ENCODE data around the gene SPEN. TPM values are rescaled to one million over a fixed set of nuclear protein-coding genes. Genes with fewer than 3 reads are reported as not detected.
"Not testable (repeated sequence)": the region's sequence is repeated elsewhere in the genome, so short reads cannot be mapped to it uniquely, and the experiment has no call there.

Gene SPEN
- total RNA-seq, 1 donor from 2014 or later, result 21.4 TPM

- intact Hi-C loops (cut with DNase I); DNase-seq (ENCODE audit: missing footprints); ATAC-seq: not testable (repeated sequence)
Observed at GRCh38 chr1:15828931-15829330, 18.6 kb upstream of the SPEN start.

- DNase-seq (ENCODE audit: missing footprints) (no peak), ATAC-seq (no peak)
- intact Hi-C loops (cut with DNase I), result no loop called here
Observed at GRCh38 chr1:15830258-15830657, 17.2 kb upstream of the SPEN start.

DNA sequence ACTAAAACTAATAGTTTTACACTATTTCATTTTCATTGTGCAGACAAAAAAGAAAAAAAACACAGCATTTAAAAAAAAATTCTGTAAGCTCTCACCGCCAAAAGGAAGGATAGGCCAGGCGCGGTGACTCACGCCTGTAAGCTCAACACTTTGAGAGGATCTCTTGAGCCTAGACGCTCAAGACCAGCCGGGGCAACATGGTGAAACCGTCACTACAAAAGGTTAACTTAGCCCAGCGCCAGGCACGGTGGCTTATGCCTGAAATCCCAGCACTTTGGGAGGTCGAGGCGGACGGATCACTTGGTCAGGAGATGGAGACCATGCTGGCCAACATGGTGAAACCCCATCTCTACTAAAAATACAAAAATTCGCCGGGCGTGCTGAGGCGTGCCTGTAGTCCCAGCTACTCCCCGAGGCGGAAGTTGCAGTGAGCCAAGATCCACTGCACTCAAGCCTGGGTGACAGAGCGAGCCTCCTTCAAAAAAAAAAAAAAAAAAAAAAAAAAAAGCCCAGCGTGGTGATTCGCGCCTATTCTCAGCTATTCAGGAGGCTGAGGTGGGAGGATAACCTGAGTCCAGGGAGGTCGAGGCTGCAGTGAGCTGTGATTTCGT, 14.3 kb upstream of the SPEN start:
- ATAC-seq (no peak), DNase-seq (ENCODE audit: missing footprints) (peak; percentile 79)
- intact Hi-C loops (cut with DNase I), result no loop called here

GRCh38 chr1:15833842-15834405, 13.6 kb upstream of the SPEN start:
- DNase-seq (ENCODE audit: missing footprints), result no peak
- intact Hi-C loops (cut with DNase I), result no loop called here
- no peak for ATAC-seq

- ATAC-seq (peak; percentile 85), DNase-seq (ENCODE audit: missing footprints) (peak; percentile 94)
- intact Hi-C loops (cut with DNase I), result loop anchor here (1.0 kb wide), 1 partner anchor 13 kb away; the partner anchor contains the start of gene SPEN
Observed at GRCh38 chr1:15834406-15835204, 12.9 kb upstream of the SPEN start.

GRCh38 chr1:15835205-15835740, 12.2 kb upstream of the SPEN start:
- intact Hi-C loops (cut with DNase I), result loop anchor here (1.0 kb wide), 1 partner anchor 12 kb away; the partner anchor contains the start of gene SPEN
- peak; percentile 70 for DNase-seq (ENCODE audit: missing footprints)
- ATAC-seq, result peak; percentile 20

GRCh38 chr1:15835741-15836510, 11.6 kb upstream of the SPEN start:
- ATAC-seq (peak; percentile 91), DNase-seq (ENCODE audit: missing footprints) (peak; percentile 100)
- intact Hi-C loops (cut with DNase I), result loop anchor here (1.0 kb wide), 1 partner anchor 11 kb away; the partner anchor contains the start of gene SPEN

- intact Hi-C loops (cut with DNase I); DNase-seq (ENCODE audit: missing footprints); ATAC-seq: not testable (repeated sequence)
Observed at GRCh38 chr1:15836511-15836771, 11.1 kb upstream of the SPEN start.

- DNase-seq (ENCODE audit: missing footprints), result peak; percentile 85
- ATAC-seq, result no peak
- intact Hi-C loops (cut with DNase I), result no loop called here
Observed at GRCh38 chr1:15836772-15837669, 10.5 kb upstream of the SPEN start.

DNA sequence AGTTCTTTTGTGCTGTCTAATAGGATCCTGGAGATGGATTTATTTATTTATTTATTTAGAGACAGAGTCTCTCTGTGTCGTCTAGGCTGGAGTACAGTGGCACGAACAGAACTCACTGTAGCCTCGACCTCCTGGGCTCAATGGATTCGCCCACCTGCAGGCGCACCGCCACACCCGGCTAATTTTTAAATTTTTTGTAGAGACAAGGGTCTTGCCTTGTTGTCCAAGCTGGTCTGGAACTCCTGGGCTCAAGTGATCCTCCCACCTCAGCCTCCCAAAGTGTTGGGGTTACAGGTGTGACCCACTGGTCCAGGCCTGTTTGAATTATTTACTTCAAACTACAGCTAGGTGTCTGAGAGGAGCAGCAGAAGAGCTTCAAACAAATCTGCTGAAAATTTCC, 9.6 kb upstream of the SPEN start:
- ATAC-seq, result no peak
- intact Hi-C loops (cut with DNase I), result no loop called here

DNA sequence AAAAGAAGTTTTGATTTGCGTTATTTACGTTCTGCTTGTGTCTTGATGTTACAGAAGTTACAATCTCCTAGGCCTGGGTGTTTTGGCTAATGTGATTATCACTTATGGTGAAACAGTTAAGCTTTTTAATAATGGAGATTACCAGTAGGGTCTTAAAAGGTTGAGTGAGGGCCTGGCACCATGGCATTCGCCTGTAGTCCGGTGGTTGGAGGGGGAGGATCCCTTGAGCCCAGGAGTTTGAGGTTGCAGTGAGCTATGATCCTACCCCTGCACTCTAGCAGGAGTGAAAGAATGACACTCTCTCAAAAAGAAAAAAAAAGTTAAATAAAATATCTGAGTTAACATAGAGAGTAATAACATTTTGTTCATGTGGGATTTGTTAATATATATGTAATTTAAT, 8.8 kb upstream of the SPEN start:
- DNase-seq (ENCODE audit: missing footprints), result no peak
- intact Hi-C loops (cut with DNase I), result no loop called here
- ATAC-seq, result no peak

More for the DNA sequence above, 9.6 kb upstream of the SPEN start:
- no peak for DNase-seq (ENCODE audit: missing footprints)

DNA sequence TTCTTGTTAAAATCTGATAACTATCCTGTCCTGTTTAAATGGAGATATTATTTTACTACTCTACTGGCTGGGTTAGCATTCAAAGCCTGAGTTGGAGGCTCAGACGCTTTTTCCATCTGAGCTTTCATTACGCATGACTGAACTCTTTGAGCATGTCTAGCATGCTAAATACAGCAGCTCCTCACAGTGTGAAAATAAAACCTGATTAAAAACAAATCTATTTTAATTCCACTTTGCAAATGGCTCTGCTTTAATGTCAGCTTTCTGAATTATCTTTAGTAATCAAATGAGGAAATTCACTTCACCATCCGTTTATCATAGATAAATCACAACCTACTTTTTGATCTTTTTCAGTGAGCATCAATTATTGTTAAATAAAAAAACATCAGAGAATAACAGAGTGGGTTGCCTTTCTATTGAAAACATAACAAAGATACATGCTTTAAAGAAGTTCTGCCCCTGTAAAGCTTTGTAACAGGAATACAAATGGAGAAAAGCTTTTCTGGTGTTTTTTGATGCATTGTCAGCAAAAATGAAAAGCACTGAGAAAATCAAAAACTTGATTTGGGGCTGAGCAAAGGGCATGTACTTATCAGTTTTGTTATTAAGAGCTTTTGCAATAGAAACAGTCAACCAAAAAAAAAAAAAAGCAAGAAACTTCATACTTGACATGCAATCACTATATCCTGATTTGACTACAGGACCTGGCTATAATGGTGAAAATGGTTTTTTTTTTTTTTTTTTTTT, 3.5 kb upstream of the SPEN start:
- intact Hi-C loops (cut with DNase I), result no loop called here

DNA sequence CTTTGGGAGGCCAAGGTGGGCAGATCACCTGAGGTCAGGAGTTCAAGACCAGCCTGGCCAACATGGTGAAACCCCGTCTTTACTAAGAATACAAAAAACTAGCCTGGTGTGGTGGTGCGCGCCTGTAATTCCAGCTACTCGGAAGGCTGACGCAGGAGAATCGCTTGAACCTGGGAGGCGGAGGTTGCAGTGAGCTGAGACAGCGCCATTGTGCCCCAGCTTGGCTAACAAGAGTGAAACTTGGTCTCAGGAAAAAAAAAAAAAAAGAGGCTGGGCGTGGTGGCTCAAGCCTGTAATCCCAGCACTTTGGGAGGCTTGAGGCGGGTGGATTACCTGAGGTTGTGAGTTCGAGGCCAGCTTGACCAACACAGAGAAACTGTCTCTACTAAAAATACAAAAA, 1.5 kb upstream of the SPEN start:
- ATAC-seq; DNase-seq (ENCODE audit: missing footprints): not testable (repeated sequence)
- intact Hi-C loops (cut with DNase I), result loop anchor here (5.0 kb wide), 1 partner anchor 41 kb away; no protein-coding TSS in a partner anchor

More for the DNA sequence above, 3.5 kb upstream of the SPEN start:
- DNase-seq (ENCODE audit: missing footprints) (no peak), ATAC-seq (no peak)

GRCh38 chr1:15847893-15848142, 311 bp downstream of the SPEN start:
- intact Hi-C loops (cut with DNase I), result loop anchor here (1.0 to 5.0 kb wide), 2 partner anchors 13 to 39 kb away; no protein-coding TSS in a partner anchor
- ATAC-seq, result no peak
- DNase-seq (ENCODE audit: missing footprints), result no peak

DNA sequence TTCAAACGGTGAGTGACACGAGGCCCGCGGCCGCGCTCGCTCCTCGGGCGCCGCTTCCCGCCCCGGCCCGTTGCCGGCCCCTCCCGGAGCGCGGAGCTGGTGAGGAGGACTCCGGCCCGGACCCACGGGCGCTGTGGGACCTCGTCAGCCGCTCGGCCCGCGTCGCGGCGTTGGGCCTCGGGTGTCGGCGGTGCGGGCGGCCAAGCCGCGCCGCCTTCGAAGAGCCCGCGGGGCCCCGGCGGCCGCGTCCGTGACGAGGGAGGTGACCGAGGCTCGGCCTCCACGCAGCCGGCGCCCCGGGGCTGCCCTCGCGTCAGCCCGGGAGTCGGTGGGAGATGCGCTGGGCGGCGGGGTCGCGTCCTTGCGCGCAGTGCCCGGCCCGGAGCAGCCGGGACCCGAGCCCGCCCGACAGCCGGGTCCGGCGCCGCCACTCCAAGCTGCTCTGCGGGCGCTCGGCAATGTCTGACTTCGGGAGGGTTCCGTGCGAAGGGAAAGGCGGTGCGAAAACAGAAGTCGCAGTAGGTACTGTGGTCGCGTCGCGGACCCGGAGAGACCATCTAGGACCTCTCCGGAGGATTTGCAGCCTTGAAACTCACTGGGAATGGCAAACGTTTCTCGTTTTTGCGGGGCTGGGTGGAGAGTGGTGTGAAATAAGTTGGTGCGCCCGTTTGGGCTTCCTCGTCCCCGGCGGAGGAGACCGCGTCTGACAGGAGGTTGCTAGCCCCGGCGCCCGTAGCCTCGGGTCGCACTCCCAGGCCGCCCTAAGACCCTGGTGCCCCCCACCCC, 829 bp downstream of the SPEN start:
- intact Hi-C loops (cut with DNase I), result loop anchor here (5.0 kb wide), 1 partner anchor 39 kb away; no protein-coding TSS in a partner anchor
- ATAC-seq, result peak; percentile 8

GRCh38 chr1:15848929-15849774, 1.6 kb downstream of the SPEN start:
- DNase-seq (ENCODE audit: missing footprints) (peak; percentile 92), ATAC-seq (peak; percentile 21)
- intact Hi-C loops (cut with DNase I), result loop anchor here (5.0 kb wide), 1 partner anchor 38 kb away; no protein-coding TSS in a partner anchor

More for the DNA sequence above, 829 bp downstream of the SPEN start:
- peak; percentile 83 for DNase-seq (ENCODE audit: missing footprints)
